ENCODE results near the gene CDC26. TPM values are rescaled to one million over a fixed set of nuclear protein-coding genes. Genes with fewer than 3 reads are reported as not detected.

Gene CDC26
- total RNA-seq, 1 experiment from 2014 or later = 22.0 TPM

DNA sequence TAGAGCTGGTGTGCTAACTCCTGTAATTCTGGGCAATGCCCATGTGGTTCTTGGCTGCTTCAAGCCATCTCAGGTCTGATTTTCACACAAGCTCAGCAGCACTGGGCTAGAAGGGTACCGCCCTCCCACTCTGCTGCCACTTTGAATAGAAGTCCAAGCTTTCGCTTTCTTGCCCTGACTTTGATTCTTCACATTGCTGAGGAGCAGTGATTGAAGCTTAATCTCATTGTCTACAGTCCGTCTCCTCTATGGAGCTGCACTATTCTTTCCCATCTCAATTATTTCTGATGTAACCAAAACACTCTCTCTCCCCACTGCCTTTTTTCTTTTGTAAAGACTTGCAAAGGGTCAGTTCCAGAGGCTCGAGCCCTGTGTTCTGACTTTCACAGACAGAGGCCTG is 40.7 kb upstream of the CDC26 start:
- TF ChIP-seq SRF (IDR thresholded peaks at IDR 0.05; ENCODE audit: low read depth) (no peak), TCF7L2 (IDR thresholded peaks at IDR 0.05; ENCODE audit: borderline replicate concordance, extremely low read depth, insufficient read depth, insufficient read length) (no peak), CEBPB (IDR thresholded peaks at IDR 0.05; ENCODE audit: low read depth) (no peak), RAD21 (IDR thresholded peaks at IDR 0.05; ENCODE audit: low read depth) (no peak), SIN3A (IDR thresholded peaks at IDR 0.05; ENCODE audit: low read depth) (no peak), ZFX (IDR thresholded peaks at IDR 0.05) (no peak), YY1 (IDR thresholded peaks at IDR 0.05; ENCODE audit: extremely low read depth, insufficient replicate concordance, low read depth, low read length) (no peak), SP1 (IDR thresholded peaks at IDR 0.05; ENCODE audit: low read depth) (no peak), JUND (IDR thresholded peaks at IDR 0.05) (no peak), POLR2A (IDR thresholded peaks at IDR 0.05; ENCODE audit: borderline replicate concordance, extremely low read depth, insufficient read depth, insufficient read length) (no peak), EGR1 (IDR thresholded peaks at IDR 0.05; ENCODE audit: low read depth) (no peak), ZNF274 (IDR thresholded peaks at IDR 0.05; ENCODE audit: low read depth, low read length) (no peak)
- TF ChIP-seq, protein P1, sequence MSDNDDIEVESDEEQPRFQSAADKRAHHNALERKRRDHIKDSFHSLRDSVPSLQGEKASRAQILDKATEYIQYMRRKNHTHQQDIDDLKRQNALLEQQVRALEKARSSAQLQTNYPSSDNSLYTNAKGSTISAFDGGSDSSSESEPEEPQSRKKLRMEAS (IDR thresholded peaks at IDR 0.05) = no peak
- TF ChIP-seq, protein P2, sequence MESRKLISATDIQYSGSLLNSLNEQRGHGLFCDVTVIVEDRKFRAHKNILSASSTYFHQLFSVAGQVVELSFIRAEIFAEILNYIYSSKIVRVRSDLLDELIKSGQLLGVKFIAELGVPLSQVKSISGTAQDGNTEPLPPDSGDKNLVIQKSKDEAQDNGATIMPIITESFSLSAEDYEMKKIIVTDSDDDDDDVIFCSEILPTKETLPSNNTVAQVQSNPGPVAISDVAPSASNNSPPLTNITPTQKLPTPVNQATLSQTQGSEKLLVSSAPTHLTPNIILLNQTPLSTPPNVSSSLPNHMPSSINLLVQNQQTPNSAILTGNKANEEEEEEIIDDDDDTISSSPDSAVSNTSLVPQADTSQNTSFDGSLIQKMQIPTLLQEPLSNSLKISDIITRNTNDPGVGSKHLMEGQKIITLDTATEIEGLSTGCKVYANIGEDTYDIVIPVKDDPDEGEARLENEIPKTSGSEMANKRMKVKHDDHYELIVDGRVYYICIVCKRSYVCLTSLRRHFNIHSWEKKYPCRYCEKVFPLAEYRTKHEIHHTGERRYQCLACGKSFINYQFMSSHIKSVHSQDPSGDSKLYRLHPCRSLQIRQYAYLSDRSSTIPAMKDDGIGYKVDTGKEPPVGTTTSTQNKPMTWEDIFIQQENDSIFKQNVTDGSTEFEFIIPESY (IDR thresholded peaks at IDR 0.05; ENCODE audit: extremely low read depth, insufficient replicate concordance, low read length) = no peak
- TF ChIP-seq, protein P3, sequence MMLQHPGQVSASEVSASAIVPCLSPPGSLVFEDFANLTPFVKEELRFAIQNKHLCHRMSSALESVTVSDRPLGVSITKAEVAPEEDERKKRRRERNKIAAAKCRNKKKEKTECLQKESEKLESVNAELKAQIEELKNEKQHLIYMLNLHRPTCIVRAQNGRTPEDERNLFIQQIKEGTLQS (IDR thresholded peaks at IDR 0.05) = no peak

More for the DNA sequence above, 40.7 kb upstream of the CDC26 start:
- Histone ChIP-seq H4K20me1 (ENCODE audit: insufficient read depth) (no peaks in the 10 kb centered on the region), H3K9me3 (ENCODE audit: control insufficient read depth in 1 of 2, insufficient read depth in 1 of 2, low read depth in 1 of 2, low read length in 2 of 2) (no peaks in the 10 kb centered on the region), H3K36me3 (ENCODE audit: control insufficient read depth in 1 of 2, insufficient read depth in 2 of 2, low read length in 2 of 2) (no peaks in the 10 kb centered on the region), H3K4me3 (replicated peaks in 1 of 2; ENCODE audit: low read depth in 1 of 2, low read length in 2 of 2) (no peak overlapping the region), H3K27ac (ENCODE audit: low read depth, low read length) (no peak overlapping the region), H2AFZ (ENCODE audit: low read depth, low read length, poor library complexity, severe bottlenecking) (no peak overlapping the region), H3K4me1 (ENCODE audit: control insufficient read depth in 1 of 2, insufficient read depth in 2 of 2, low read length in 2 of 2) (no peaks in the 10 kb centered on the region), H3K4me2 (ENCODE audit: low read length) (no peak overlapping the region), H3K9ac (ENCODE audit: low read length) (no peak overlapping the region), H3K9me2 (ENCODE audit: insufficient read depth) (no peaks in the 10 kb centered on the region), H3K27me3 (ENCODE audit: insufficient read depth, low read length) (no peaks in the 10 kb centered on the region), H3K79me2 (ENCODE audit: insufficient read depth, low read length) (no peaks in the 10 kb centered on the region)
- intact Hi-C loops (cut with micrococcal nuclease) = no loop called here
- ChIA-PET RAD21 (ENCODE audit: low non-redundant PET in 1 of 2, low total read pairs in 2 of 2, uncharacterized antibody in 2 of 2, unreplicated experiment in 2 of 2) (no interaction called here), CTCF (no interaction called here), POLR2A (no interaction called here)
- no peak for ATAC-seq
- no peak for DNase-seq (ENCODE audit: low read depth, low spot score)
- BruUV-seq (replicated peaks) = no TSS peak
